Coronary artery (tissue), 2 donors: ENCODE data around the gene ZNF521.

ENCODE experiments used
- DNase-seq: peaks from one replicate; pipeline ENCODE4 v3.0.0-alpha.2; 2017; ENCODE audit warnings: low spot score
- H3K27ac ChIP-seq, 2 donors: fragments of 200-600 bp; sonication (generic); one replicate each; pipeline ENCODE4 v1.5.1; 2016 to 2019
- H3K4me3 ChIP-seq: fragments of 200-600 bp; sonication (generic); 2 replicates; pipeline ENCODE4 v1.5.1; 2016; ENCODE audit warnings: mild to moderate bottlenecking, moderate library complexity
- CTCF ChIP-seq: fragments of 200-600 bp; sonication (generic); IDR thresholded peaks from one replicate; pipeline ENCODE4 v1.5.1; 2019; ENCODE audit warnings: antibody characterized with exemption

Gene ZNF521

GRCh38 chr18:25335676-25336075, 16.3 kb downstream of the ZNF521 start:
- H3K27ac ChIP-seq, result no peak overlapping the region
- H3K4me3 ChIP-seq, result no peak overlapping the region
- TF ChIP-seq CTCF, result no peak
- DNase-seq, result no peak

GRCh38 chr18:25335062-25335461, 16.9 kb downstream of the ZNF521 start:
- H3K27ac ChIP-seq, result no peak overlapping the region
- no peak for DNase-seq
- H3K4me3 ChIP-seq, result no peak overlapping the region
- TF ChIP-seq CTCF, result no peak

GRCh38 chr18:25334588-25334987, 17.4 kb downstream of the ZNF521 start:
- Histone ChIP-seq H3K4me3 (no peak overlapping the region), H3K27ac (no peak overlapping the region)
- no peak for TF ChIP-seq CTCF
- no peak for DNase-seq

GRCh38 chr18:25332002-25332401, 20.0 kb downstream of the ZNF521 start:
- Histone ChIP-seq H3K27ac (no peak overlapping the region), H3K4me3 (no peak overlapping the region)
- DNase-seq, result no peak
- no peak for TF ChIP-seq CTCF

- no peak for DNase-seq
- Histone ChIP-seq H3K4me3 (no peak overlapping the region), H3K27ac (no peak overlapping the region)
- no peak for TF ChIP-seq CTCF
Observed at GRCh38 chr18:25329783-25330182, 22.2 kb downstream of the ZNF521 start.

- H3K27ac ChIP-seq, result no peak overlapping the region
- no peak for DNase-seq
Observed at GRCh38 chr18:25327584-25327983, 24.4 kb downstream of the ZNF521 start.

More at GRCh38 chr18:25327584-25327983, 24.4 kb downstream of the ZNF521 start:
- H3K4me3 ChIP-seq, result peak overlapping the region; percentile 40
- no peak for TF ChIP-seq CTCF
